Neural progenitor cell (in vitro differentiated cells): ENCODE results near the gene TMEM79.

Experiments
- CTCF ChIP-seq: fragments of 200-600 bp; sonication (generic); IDR thresholded peaks from 2 replicates; pipeline ENCODE4 v1.5.1; 2017; ENCODE audit warnings: antibody characterized with exemption, mild to moderate bottlenecking
- EZH2 ChIP-seq: fragments of 200-600 bp; sonication (generic); IDR thresholded peaks from 2 replicates; pipeline ENCODE4 v1.6.1; 2017; ENCODE audit warnings: antibody characterized with exemption, mild to moderate bottlenecking, moderate library complexity
- EZH2phosphoT487 ChIP-seq: fragments of 200-600 bp; sonication (generic); IDR thresholded peaks from 2 replicates; pipeline ENCODE4 v1.6.1; 2017; ENCODE audit warnings: antibody characterized with exemption

GRCh38 chr1:156246781-156247459 lies 37.2 kb upstream of the TMEM79 start:
- no peak for TF ChIP-seq CTCF
- TF ChIP-seq EZH2: no peak
- no peak for TF ChIP-seq EZH2phosphoT487
